Kidney (tissue), 14 donors: ENCODE data around the gene CCDC197. TPM values are rescaled to one million over a fixed set of nuclear protein-coding genes. Genes with fewer than 3 reads are reported as not detected.

Experiments used
- DNase-seq, 5 donors: peaks; one replicate each; pipeline ENCODE4 v3.0.0-alpha.2; 2013 to 2020
- FAIRE-seq: peaks from 2 replicates; lab custom pipeline; 2012; peaks lifted over from hg19 to GRCh38; lab: Jason Lieb, UNC
- H3K27ac ChIP-seq, 2 donors: one replicate each; pipeline ENCODE4 v1.7.0; 2013; ENCODE audit warnings: low read depth in 2 of 2, low read length in 2 of 2, inconsistent platforms in 1 of 2
- H3K27me3 ChIP-seq: one replicate; pipeline ENCODE4 v1.7.1; 2013; ENCODE audit warnings: low read length, inconsistent platforms; ENCODE audit not compliant: control insufficient read depth, insufficient read depth
- H3K36me3 ChIP-seq, 3 donors: one replicate each; pipeline versions ENCODE4 v1.7.0 to v1.7.1; 2013; ENCODE audit warnings: low read length in 3 of 3, control low read depth in 1 of 3, inconsistent platforms in 1 of 3; ENCODE audit not compliant: insufficient read depth in 3 of 3, control insufficient read depth in 2 of 3
- H3K4me1 ChIP-seq, 3 donors: one replicate each; pipeline versions ENCODE4 v1.7.0 to v1.7.1; 2013; ENCODE audit warnings: low read length in 3 of 3, inconsistent platforms in 1 of 3, low read depth in 1 of 3; ENCODE audit not compliant: control insufficient read depth in 2 of 3, insufficient read depth in 2 of 3
- H3K4me3 ChIP-seq, 3 donors: one replicate each; pipeline versions ENCODE4 v1.7.0 to v1.8.1; 2013; ENCODE audit warnings: low read length in 3 of 3, control low read depth in 1 of 3, inconsistent platforms in 1 of 3
- H3K9ac ChIP-seq, 3 donors: one replicate each; pipeline versions ENCODE4 v1.7.0 to v1.7.1; 2013; ENCODE audit warnings: low read length in 3 of 3, control low read depth in 1 of 3, inconsistent platforms in 1 of 3
- H3K9me3 ChIP-seq, 3 donors: one replicate each; pipeline versions ENCODE4 v1.7.0 to v1.7.1; 2013; ENCODE audit warnings: low read length in 3 of 3, control low read depth in 1 of 3, inconsistent platforms in 1 of 3; ENCODE audit not compliant: control insufficient read depth in 2 of 3, insufficient read depth in 1 of 3
- intact Hi-C: fragments of 100-400 bp; cut with DNase I; formaldehyde crosslinking; loops from one replicate; pipeline ENCODE4 v1.11.1; 2022
- polyA plus RNA-seq: library from polyadenylated mRNA; stranded (reverse); fragments of 350-450 nt; fragmentation: Illumina TruSeq; extraction: RNeasy Lipid Tissue Mini Kit (QIAGEN cat#74804); gene quantifications from one replicate; pipeline ENCODE4 v1.2.3, GENCODE V29; 2014; ENCODE audit warnings: low read depth, low replicate concordance; ENCODE audit not compliant: insufficient read depth
- total RNA-seq: library from RNA; stranded (reverse); fragmentation: NEBNext Ultra II Directional; extraction: Animal tissue kit (Norgen Biotek cat#: 25700); gene quantifications from one replicate; pipeline ENCODE4 v1.2.1, GENCODE V29; 2021
- TF ChIP-seq, protein P1 (sequence below): IDR thresholded peaks from 3 replicates; pipeline ENCODE4 v1.5.1; 2012; ENCODE audit warnings: mild to moderate bottlenecking, moderate library complexity, borderline replicate concordance; ENCODE audit not compliant: insufficient read depth; ENCODE audit errors: extremely low read depth
- donor health status: control.
- donor health status: control.
- donor health status: control.
- donor health status: control.
- donor health status: control.
- donor health status: DM: yes; HTN: yes; CAD: no.
- donor health status: Normal renal cell carcinoma (clear cell type).

CCDC197 gene
- total and polyA plus RNA-seq, 2 donors from 2014 or later = not detected

GRCh38 chr14:93960108-93960475 lies 37.0 kb upstream of the CCDC197 start:
- H3K9ac ChIP-seq = no peak overlapping the region
- H3K4me3 ChIP-seq = no peak overlapping the region
- H3K27me3 ChIP-seq = no peaks in the 10 kb centered on the region
- intact Hi-C loops = no loop called here
- no peaks in the 10 kb centered on the region for H3K36me3 ChIP-seq
- H3K27ac ChIP-seq = no peak overlapping the region
- FAIRE-seq (no peak), DNase-seq (no peak)
- peaks cover 0 to 13% (median 0%) of the 10 kb centered on the region in 3 donors for H3K4me1 ChIP-seq
- TF ChIP-seq, protein P1, sequence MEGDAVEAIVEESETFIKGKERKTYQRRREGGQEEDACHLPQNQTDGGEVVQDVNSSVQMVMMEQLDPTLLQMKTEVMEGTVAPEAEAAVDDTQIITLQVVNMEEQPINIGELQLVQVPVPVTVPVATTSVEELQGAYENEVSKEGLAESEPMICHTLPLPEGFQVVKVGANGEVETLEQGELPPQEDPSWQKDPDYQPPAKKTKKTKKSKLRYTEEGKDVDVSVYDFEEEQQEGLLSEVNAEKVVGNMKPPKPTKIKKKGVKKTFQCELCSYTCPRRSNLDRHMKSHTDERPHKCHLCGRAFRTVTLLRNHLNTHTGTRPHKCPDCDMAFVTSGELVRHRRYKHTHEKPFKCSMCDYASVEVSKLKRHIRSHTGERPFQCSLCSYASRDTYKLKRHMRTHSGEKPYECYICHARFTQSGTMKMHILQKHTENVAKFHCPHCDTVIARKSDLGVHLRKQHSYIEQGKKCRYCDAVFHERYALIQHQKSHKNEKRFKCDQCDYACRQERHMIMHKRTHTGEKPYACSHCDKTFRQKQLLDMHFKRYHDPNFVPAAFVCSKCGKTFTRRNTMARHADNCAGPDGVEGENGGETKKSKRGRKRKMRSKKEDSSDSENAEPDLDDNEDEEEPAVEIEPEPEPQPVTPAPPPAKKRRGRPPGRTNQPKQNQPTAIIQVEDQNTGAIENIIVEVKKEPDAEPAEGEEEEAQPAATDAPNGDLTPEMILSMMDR = no peak
- H3K9me3 ChIP-seq = no peaks in the 10 kb centered on the region

DNA sequence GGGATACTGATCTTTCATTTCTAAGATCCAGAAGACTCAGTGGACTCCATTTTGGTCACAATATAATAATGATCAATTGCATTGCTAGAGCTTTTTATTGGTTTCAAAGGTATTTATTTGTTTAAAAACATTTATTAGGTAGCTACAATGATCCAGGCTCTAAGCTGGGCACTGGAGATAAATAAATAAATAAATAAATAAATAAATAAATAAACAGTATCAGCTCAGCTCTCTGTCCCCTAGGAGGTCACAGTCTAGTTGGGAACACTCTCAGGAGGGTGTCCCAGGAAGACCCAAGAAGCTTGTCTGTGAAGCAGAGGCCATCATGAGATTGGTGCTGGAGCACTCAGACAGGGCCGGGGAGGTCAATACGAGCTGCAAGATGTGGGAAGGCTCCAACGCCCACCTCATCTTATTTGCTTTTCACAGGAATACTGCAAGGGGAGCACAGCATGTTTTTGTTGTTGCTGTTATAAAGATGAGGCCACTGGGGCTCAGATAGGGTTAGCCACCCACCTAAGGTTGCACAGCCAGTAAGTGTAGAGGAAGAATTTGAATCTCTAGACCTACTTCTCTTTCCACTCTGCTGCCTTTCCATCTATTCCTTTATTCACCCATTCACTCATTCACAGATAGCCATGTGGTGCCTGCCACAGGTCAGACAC lies 36.2 kb upstream of the CCDC197 start:
- Histone ChIP-seq H3K27me3 (no peaks in the 10 kb centered on the region), H3K9ac (no peak overlapping the region), H3K4me3 (no peak overlapping the region), H3K36me3 (no peaks in the 10 kb centered on the region), H3K27ac (no peak overlapping the region), H3K9me3 (no peaks in the 10 kb centered on the region), H3K4me1 (peaks cover 0 to 13% (median 0%) of the 10 kb centered on the region in 3 donors)
- FAIRE-seq (no peak), DNase-seq (no peak)
- TF ChIP-seq, protein P1 = no peak
- intact Hi-C loops = no loop called here

DNA sequence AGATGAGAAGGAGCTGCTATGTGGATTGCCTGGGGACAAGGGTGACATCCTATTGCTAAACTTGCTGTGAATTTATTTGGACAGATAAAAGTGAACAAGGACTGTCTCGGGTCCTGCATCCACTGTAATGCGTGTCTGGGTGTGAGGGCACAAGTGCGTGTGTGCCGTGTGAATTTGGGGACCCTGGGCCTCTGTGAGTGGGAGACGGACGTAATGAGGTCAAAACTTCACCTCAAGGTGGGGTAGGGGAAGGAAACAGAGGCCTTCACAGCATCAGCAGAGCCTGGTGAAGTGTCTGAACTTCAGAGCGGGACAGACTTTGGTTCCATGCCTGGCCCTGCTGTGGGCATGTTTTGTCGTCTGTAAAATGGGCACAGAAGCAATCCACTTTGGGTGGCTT lies 35.5 kb upstream of the CCDC197 start:
- FAIRE-seq = no peak
- Histone ChIP-seq H3K4me1 (peaks cover 0 to 13% (median 0%) of the 10 kb centered on the region in 3 donors), H3K27me3 (no peaks in the 10 kb centered on the region), H3K27ac (no peak overlapping the region), H3K36me3 (no peaks in the 10 kb centered on the region), H3K9me3 (no peaks in the 10 kb centered on the region), H3K4me3 (no peak overlapping the region), H3K9ac (no peak overlapping the region)
- DNase-seq = peak in 1 of 5 donors; percentile 22
- TF ChIP-seq, protein P1 = no peak
- intact Hi-C loops = no loop called here
